NCI-H1417 (cell line): Measurements from ENCODE around the gene DENND6A.
"Not testable (repeated sequence)": the region's sequence is repeated elsewhere in the genome, so short reads cannot be mapped to it uniquely, and the experiment has no call there.

Experiments used
- DNase-seq, 3 experiments: peaks; one replicate each; lab custom pipeline; 2025; lab: John Stamatoyannopoulos, UW

The DENND6A gene

GRCh38 chr3:57634259-57634658 lies 58.6 kb downstream of the DENND6A start:
- not testable (repeated sequence) for DNase-seq

- peak in 2 of 3 experiments; percentile 3 to 59 for DNase-seq
Observed at GRCh38 chr3:57627976-57628375, 64.9 kb downstream of the DENND6A start.

GRCh38 chr3:57624801-57625200 lies 68.1 kb downstream of the DENND6A start:
- DNase-seq: no peak

- no peak for DNase-seq
Observed at GRCh38 chr3:57622362-57622761, 70.5 kb downstream of the DENND6A start.

GRCh38 chr3:57617739-57618138 lies 75.1 kb downstream of the DENND6A start:
- no peak for DNase-seq

- DNase-seq: no peak
Observed at GRCh38 chr3:57616233-57616632, 76.6 kb downstream of the DENND6A start.

GRCh38 chr3:57611870-57612269 lies 81.0 kb downstream of the DENND6A start:
- DNase-seq: not testable (repeated sequence)

GRCh38 chr3:57605683-57606082 lies 87.2 kb downstream of the DENND6A start:
- no peak for DNase-seq

- no peak for DNase-seq
Observed at GRCh38 chr3:57604971-57605370, 87.9 kb downstream of the DENND6A start.

GRCh38 chr3:57600195-57600594 lies 92.7 kb downstream of the DENND6A start:
- no peak for DNase-seq

GRCh38 chr3:57598765-57599360 lies 94.0 kb downstream of the DENND6A start:
- DNase-seq: peak in 1 of 3 experiments; percentile 2

GRCh38 chr3:57597127-57597923 lies 95.6 kb downstream of the DENND6A start, which contains the start of gene ARF4:
Gene ARF4 (minus strand): TSS chr3:57597344. CDS start chr3:57597140, 204 bp downstream.
- DNase-seq: peak; percentile 95 to 99 (median 95)

- peak; percentile 3 to 42 (median 40) for DNase-seq
Observed at GRCh38 chr3:57596495-57597126, 96.3 kb downstream of the DENND6A start.

- DNase-seq: no peak
Observed at GRCh38 chr3:57594576-57594975, 98.3 kb downstream of the DENND6A start.

GRCh38 chr3:57594144-57594543 lies 98.7 kb downstream of the DENND6A start:
- no peak for DNase-seq

GRCh38 chr3:57592306-57592705 lies 100.6 kb downstream of the DENND6A start:
- DNase-seq: no peak

GRCh38 chr3:57587905-57588304 lies 105.0 kb downstream of the DENND6A start:
- DNase-seq: no peak

GRCh38 chr3:57586778-57587177 lies 106.1 kb downstream of the DENND6A start:
- DNase-seq: no peak

- DNase-seq: no peak
Observed at GRCh38 chr3:57583544-57583943, 109.3 kb downstream of the DENND6A start.

GRCh38 chr3:57582474-57583168 lies 110.3 kb downstream of the DENND6A start:
- DNase-seq: peak in 2 of 3 experiments; percentile 33 to 70

- DNase-seq: no peak
Observed at GRCh38 chr3:57577801-57578200, 115.1 kb downstream of the DENND6A start.

- DNase-seq: no peak
Observed at GRCh38 chr3:57575966-57576626, 116.8 kb downstream of the DENND6A start.
